ENCODE data around the gene ILK. TPM values are rescaled to one million over a fixed set of nuclear protein-coding genes. Genes with fewer than 3 reads are reported as not detected.

The ILK gene
- total RNA-seq, 1 donor from 2014 or later, result 133 TPM

GRCh38 chr11:6629573-6629891 lies 26.0 kb downstream of the ILK start:
- Mint-ChIP-seq H3K4me1 (ENCODE audit: low read depth) (peaks cover 2% of the 10 kb centered on the region), H3K36me3 (ENCODE audit: insufficient read depth) (peaks cover 36% of the 10 kb centered on the region), H3K9me3 (ENCODE audit: low read depth) (no peaks in the 10 kb centered on the region), H3K27me3 (peaks cover 20% of the 10 kb centered on the region), H3K27ac (no peak overlapping the region), H3K4me3 (ENCODE audit: low read depth) (no peak overlapping the region)
- TF ChIP-seq CTCF (IDR thresholded peaks at IDR 0.05; ENCODE audit: unreplicated experiment), result no peak
- no peak for DNase-seq (ENCODE audit: low spot score, unreplicated experiment)

- peaks cover 5% of the 10 kb centered on the region for H3K4me1 Mint-ChIP-seq (ENCODE audit: low read depth)
- no peak for DNase-seq (ENCODE audit: low spot score, unreplicated experiment)
- no peaks in the 10 kb centered on the region for H3K9me3 Mint-ChIP-seq (ENCODE audit: low read depth)
- H3K27me3 Mint-ChIP-seq, result peaks cover 20% of the 10 kb centered on the region
- peaks cover 36% of the 10 kb centered on the region for H3K36me3 Mint-ChIP-seq (ENCODE audit: insufficient read depth)
- no peak overlapping the region for H3K4me3 Mint-ChIP-seq (ENCODE audit: low read depth)
- no peak for TF ChIP-seq CTCF (IDR thresholded peaks at IDR 0.05; ENCODE audit: unreplicated experiment)
- no peak overlapping the region for H3K27ac Mint-ChIP-seq
Observed at GRCh38 chr11:6629892-6630631, 26.5 kb downstream of the ILK start.

GRCh38 chr11:6630632-6631291 lies 27.2 kb downstream of the ILK start:
- no peak for DNase-seq (ENCODE audit: low spot score, unreplicated experiment)
- TF ChIP-seq CTCF (IDR thresholded peaks at IDR 0.05; ENCODE audit: unreplicated experiment), result no peak
- Mint-ChIP-seq H3K36me3 (ENCODE audit: insufficient read depth) (peaks cover 36% of the 10 kb centered on the region), H3K27me3 (peaks cover 20% of the 10 kb centered on the region), H3K27ac (no peak overlapping the region), H3K4me1 (ENCODE audit: low read depth) (peaks cover 5% of the 10 kb centered on the region), H3K4me3 (ENCODE audit: low read depth) (no peak overlapping the region), H3K9me3 (ENCODE audit: low read depth) (no peaks in the 10 kb centered on the region)

GRCh38 chr11:6631361-6631890 lies 27.9 kb downstream of the ILK start:
- peaks cover 34% of the 10 kb centered on the region for H3K36me3 Mint-ChIP-seq (ENCODE audit: insufficient read depth)
- no peak for TF ChIP-seq CTCF (IDR thresholded peaks at IDR 0.05; ENCODE audit: unreplicated experiment)
- H3K4me1 Mint-ChIP-seq (ENCODE audit: low read depth), result peaks cover 5% of the 10 kb centered on the region
- H3K9me3 Mint-ChIP-seq (ENCODE audit: low read depth), result no peaks in the 10 kb centered on the region
- H3K27ac Mint-ChIP-seq, result no peak overlapping the region
- peaks cover 20% of the 10 kb centered on the region for H3K27me3 Mint-ChIP-seq
- H3K4me3 Mint-ChIP-seq (ENCODE audit: low read depth), result no peak overlapping the region
- DNase-seq (ENCODE audit: low spot score, unreplicated experiment), result no peak

GRCh38 chr11:6632116-6633073 lies 28.8 kb downstream of the ILK start:
- no peak for DNase-seq (ENCODE audit: low spot score, unreplicated experiment)
- peaks cover 5% of the 10 kb centered on the region for H3K4me1 Mint-ChIP-seq (ENCODE audit: low read depth)
- no peak overlapping the region for H3K4me3 Mint-ChIP-seq (ENCODE audit: low read depth)
- no peak for TF ChIP-seq CTCF (IDR thresholded peaks at IDR 0.05; ENCODE audit: unreplicated experiment)
- peaks cover 30% of the 10 kb centered on the region for H3K36me3 Mint-ChIP-seq (ENCODE audit: insufficient read depth)
- H3K9me3 Mint-ChIP-seq (ENCODE audit: low read depth), result no peaks in the 10 kb centered on the region
- H3K27me3 Mint-ChIP-seq, result peaks cover 20% of the 10 kb centered on the region
- H3K27ac Mint-ChIP-seq, result no peak overlapping the region
